NT2/D1 (cell line): ENCODE data around the gene B3GNT5.

Source experiments
- DNase-seq: peaks from one replicate; pipeline ENCODE4 v3.0.0-alpha.2; 2011; ENCODE audit warnings: low read depth, low spot score
- H3K27me3 ChIP-seq: 2 replicates; pipeline ENCODE4 v1.6.0; 2011; ENCODE audit warnings: mild to moderate bottlenecking; ENCODE audit not compliant: insufficient read length, insufficient read depth
- H3K36me3 ChIP-seq: 2 replicates; pipeline ENCODE4 v1.6.1; 2011; ENCODE audit warnings: mild to moderate bottlenecking, low read length, mixed read lengths; ENCODE audit not compliant: insufficient read depth, insufficient read length
- H3K4me1 ChIP-seq: 2 replicates; pipeline ENCODE4 v1.5.1; 2011; ENCODE audit not compliant: insufficient read depth, insufficient read length
- H3K4me3 ChIP-seq: 2 replicates; pipeline ENCODE4 v1.5.1; 2011; ENCODE audit warnings: low read depth; ENCODE audit not compliant: insufficient read length
- H3K9ac ChIP-seq: 2 replicates; pipeline ENCODE4 v1.6.0; 2011; ENCODE audit warnings: low read depth; ENCODE audit not compliant: insufficient read length
- H3K9me3 ChIP-seq: 2 replicates; pipeline ENCODE4 v1.5.1; 2011; ENCODE audit warnings: mild to moderate bottlenecking, low read length; ENCODE audit not compliant: insufficient read depth
- SUZ12 ChIP-seq: IDR thresholded peaks from 2 replicates; pipeline ENCODE4 v1.6.1; 2011; ENCODE audit not compliant: insufficient read length, insufficient read depth; ENCODE audit errors: extremely low read depth
- YY1 ChIP-seq: IDR thresholded peaks from 2 replicates; pipeline ENCODE4 v1.6.1; 2011; ENCODE audit not compliant: insufficient read length, insufficient read depth
- ZNF274 ChIP-seq: IDR thresholded peaks from 2 replicates; pipeline ENCODE4 v1.6.1; 2011; ENCODE audit warnings: mild to moderate bottlenecking, low read depth, low read length

Gene B3GNT5

DNA sequence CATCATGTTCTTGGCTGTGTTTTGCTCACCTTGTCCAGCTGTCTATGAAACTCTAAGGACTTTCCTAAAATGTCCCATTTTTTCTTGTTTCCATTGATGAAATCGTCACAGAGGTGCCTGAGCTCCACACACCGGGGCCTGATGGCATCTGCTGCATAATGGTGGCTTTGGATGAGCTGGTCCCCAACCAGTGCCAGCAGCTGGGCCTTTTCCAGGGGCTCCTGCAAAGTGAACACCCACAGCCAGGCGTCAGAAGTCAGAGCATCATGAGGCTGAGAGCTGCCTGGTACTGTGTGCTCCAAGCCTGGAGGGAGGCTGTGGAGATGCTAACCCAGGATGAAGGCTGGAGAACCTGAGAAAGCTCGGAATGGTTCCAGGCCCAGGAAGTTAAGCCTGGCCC is 46.9 kb downstream of the B3GNT5 start:
- no peaks in the 10 kb centered on the region for H3K9me3 ChIP-seq
- no peak for TF ChIP-seq ZNF274
- TF ChIP-seq YY1 = no peak
- TF ChIP-seq SUZ12 = no peak
- H3K27me3 ChIP-seq = no peaks in the 10 kb centered on the region
- no peak overlapping the region for H3K4me3 ChIP-seq
- no peaks in the 10 kb centered on the region for H3K36me3 ChIP-seq
- H3K9ac ChIP-seq = no peak overlapping the region
- H3K4me1 ChIP-seq = peaks cover 4% of the 10 kb centered on the region
- no peak for DNase-seq

- no peak for DNase-seq
- no peak overlapping the region for H3K4me3 ChIP-seq
- no peaks in the 10 kb centered on the region for H3K36me3 ChIP-seq
- TF ChIP-seq YY1 = no peak
- no peak for TF ChIP-seq SUZ12
- no peak for TF ChIP-seq ZNF274
- H3K9ac ChIP-seq = no peak overlapping the region
- no peaks in the 10 kb centered on the region for H3K9me3 ChIP-seq
- H3K27me3 ChIP-seq = no peaks in the 10 kb centered on the region
- peaks cover 4% of the 10 kb centered on the region for H3K4me1 ChIP-seq
Measured at GRCh38 chr3:183300996-183301562, 48.0 kb downstream of the B3GNT5 start.

DNA sequence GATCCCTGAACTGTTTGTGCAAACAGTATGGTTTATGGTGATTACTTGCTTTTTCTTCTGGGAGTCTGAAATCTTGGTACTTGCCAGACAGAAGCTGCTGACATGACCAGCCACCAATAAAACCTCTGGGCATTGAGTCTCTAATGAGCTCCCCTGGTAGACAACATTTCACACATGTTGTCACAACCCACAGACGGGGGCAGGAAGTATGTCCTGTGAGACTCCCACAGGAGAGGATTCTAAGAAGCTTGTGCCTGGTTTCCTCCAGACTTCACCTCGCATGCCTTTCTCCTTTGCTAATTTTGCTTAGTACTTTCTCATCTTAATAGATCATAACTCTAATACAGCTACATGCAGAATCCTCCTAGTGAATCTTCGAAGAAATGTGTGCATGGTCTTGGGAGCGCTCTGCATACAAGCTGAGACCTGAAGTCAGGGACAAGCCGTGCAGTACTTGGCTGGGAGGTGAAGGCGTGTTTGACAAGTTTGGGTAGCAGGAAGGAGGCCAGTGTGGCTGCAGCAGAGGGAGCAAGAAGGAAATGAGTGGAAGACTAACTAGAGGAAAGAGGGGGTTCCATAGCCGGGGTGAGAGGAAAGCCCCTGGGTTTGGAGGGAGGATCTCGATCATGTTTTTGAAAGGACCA is 49.0 kb downstream of the B3GNT5 start:
- DNase-seq = no peak
- H3K4me3 ChIP-seq = no peak overlapping the region
- no peaks in the 10 kb centered on the region for H3K36me3 ChIP-seq
- peaks cover 4% of the 10 kb centered on the region for H3K4me1 ChIP-seq
- H3K27me3 ChIP-seq = no peaks in the 10 kb centered on the region
- TF ChIP-seq YY1 (no peak), SUZ12 (no peak), ZNF274 (no peak)
- H3K9ac ChIP-seq = no peak overlapping the region
- H3K9me3 ChIP-seq = no peaks in the 10 kb centered on the region

- TF ChIP-seq YY1 (no peak), SUZ12 (no peak), ZNF274 (no peak)
- H3K27me3 ChIP-seq = no peaks in the 10 kb centered on the region
- H3K9ac ChIP-seq = no peak overlapping the region
- H3K4me1 ChIP-seq = peaks cover 3% of the 10 kb centered on the region
- no peaks in the 10 kb centered on the region for H3K9me3 ChIP-seq
- no peak for DNase-seq
- H3K36me3 ChIP-seq = no peaks in the 10 kb centered on the region
- H3K4me3 ChIP-seq = no peak overlapping the region
Measured at GRCh38 chr3:183303690-183304089, 50.6 kb downstream of the B3GNT5 start.

- Histone ChIP-seq H3K4me3 (no peak overlapping the region), H3K9me3 (no peaks in the 10 kb centered on the region), H3K36me3 (no peaks in the 10 kb centered on the region), H3K9ac (no peak overlapping the region), H3K27me3 (no peaks in the 10 kb centered on the region), H3K4me1 (no peaks in the 10 kb centered on the region)
- TF ChIP-seq ZNF274 = no peak
- no peak for TF ChIP-seq SUZ12
- TF ChIP-seq YY1 = no peak
- DNase-seq = no peak
Measured at GRCh38 chr3:183306798-183307671, 54.0 kb downstream of the B3GNT5 start.

- no peak for DNase-seq
- no peak for TF ChIP-seq YY1
- TF ChIP-seq ZNF274 = no peak
- no peak for TF ChIP-seq SUZ12
- no peaks in the 10 kb centered on the region for H3K4me1 ChIP-seq
- no peaks in the 10 kb centered on the region for H3K36me3 ChIP-seq
- no peak overlapping the region for H3K9ac ChIP-seq
- no peak overlapping the region for H3K4me3 ChIP-seq
- no peaks in the 10 kb centered on the region for H3K27me3 ChIP-seq
- no peaks in the 10 kb centered on the region for H3K9me3 ChIP-seq
Measured at GRCh38 chr3:183307749-183308148, 54.7 kb downstream of the B3GNT5 start.

DNA sequence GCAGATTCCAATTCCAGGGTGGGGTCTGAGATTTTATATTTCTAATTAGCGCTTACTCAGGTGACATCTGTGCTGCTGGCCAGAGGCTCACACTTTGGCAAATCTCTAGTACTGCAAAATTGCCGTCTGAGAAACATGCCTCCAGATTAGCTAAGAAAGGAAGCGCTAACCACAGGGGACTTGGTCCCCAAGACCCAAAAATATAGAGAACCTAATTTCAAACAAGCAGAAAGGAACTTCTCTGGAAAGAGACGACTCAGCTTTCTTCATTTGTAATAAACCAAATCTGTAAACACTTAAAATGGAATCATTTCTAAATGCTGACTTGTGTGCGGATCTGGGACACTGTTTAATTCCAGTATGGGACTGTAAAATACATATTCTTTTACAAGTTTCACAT is 55.7 kb downstream of the B3GNT5 start:
- H3K27me3 ChIP-seq = no peaks in the 10 kb centered on the region
- H3K9ac ChIP-seq = no peak overlapping the region
- H3K4me1 ChIP-seq = no peaks in the 10 kb centered on the region
- no peaks in the 10 kb centered on the region for H3K36me3 ChIP-seq
- no peaks in the 10 kb centered on the region for H3K9me3 ChIP-seq
- no peak for DNase-seq
- H3K4me3 ChIP-seq = no peak overlapping the region
- TF ChIP-seq ZNF274 = no peak
- TF ChIP-seq YY1 = no peak
- no peak for TF ChIP-seq SUZ12
